ENCODE data around the gene COL8A1. TPM values are rescaled to one million over a fixed set of nuclear protein-coding genes. Genes with fewer than 3 reads are reported as not detected.

Gene COL8A1
- total RNA-seq, 2 donors from 2014 or later, result 0.42 to 1.9 TPM

- no peaks in the 10 kb centered on the region for H3K4me1 ChIP-seq
- no peaks in the 10 kb centered on the region for H3K9me3 ChIP-seq
- H3K9ac ChIP-seq (ENCODE audit: low read depth in 2 of 2, low read length in 2 of 2), result no peak overlapping the region
- DNase-seq, result no peak
- no peak overlapping the region for H3K27ac ChIP-seq
- no peaks in the 10 kb centered on the region for H3K36me3 ChIP-seq
- no peak overlapping the region for H3K4me3 ChIP-seq
- no peak for TF ChIP-seq CTCF (IDR thresholded peaks at IDR 0.05)
- intact Hi-C loops (cut with DNase I), result no loop called here
- no peaks in the 10 kb centered on the region for H3K27me3 ChIP-seq
Observed at GRCh38 chr3:99669879-99670555, 31.6 kb downstream of the COL8A1 start.

GRCh38 chr3:99670556-99670950, 32.2 kb downstream of the COL8A1 start:
- TF ChIP-seq CTCF (IDR thresholded peaks at IDR 0.05), result no peak
- Histone ChIP-seq H3K27ac (no peak overlapping the region), H3K4me3 (no peak overlapping the region), H3K9me3 (no peaks in the 10 kb centered on the region), H3K9ac (ENCODE audit: low read depth in 2 of 2, low read length in 2 of 2) (no peak overlapping the region), H3K27me3 (no peaks in the 10 kb centered on the region), H3K36me3 (no peaks in the 10 kb centered on the region), H3K4me1 (no peaks in the 10 kb centered on the region)
- intact Hi-C loops (cut with DNase I), result no loop called here
- no peak for DNase-seq

DNA sequence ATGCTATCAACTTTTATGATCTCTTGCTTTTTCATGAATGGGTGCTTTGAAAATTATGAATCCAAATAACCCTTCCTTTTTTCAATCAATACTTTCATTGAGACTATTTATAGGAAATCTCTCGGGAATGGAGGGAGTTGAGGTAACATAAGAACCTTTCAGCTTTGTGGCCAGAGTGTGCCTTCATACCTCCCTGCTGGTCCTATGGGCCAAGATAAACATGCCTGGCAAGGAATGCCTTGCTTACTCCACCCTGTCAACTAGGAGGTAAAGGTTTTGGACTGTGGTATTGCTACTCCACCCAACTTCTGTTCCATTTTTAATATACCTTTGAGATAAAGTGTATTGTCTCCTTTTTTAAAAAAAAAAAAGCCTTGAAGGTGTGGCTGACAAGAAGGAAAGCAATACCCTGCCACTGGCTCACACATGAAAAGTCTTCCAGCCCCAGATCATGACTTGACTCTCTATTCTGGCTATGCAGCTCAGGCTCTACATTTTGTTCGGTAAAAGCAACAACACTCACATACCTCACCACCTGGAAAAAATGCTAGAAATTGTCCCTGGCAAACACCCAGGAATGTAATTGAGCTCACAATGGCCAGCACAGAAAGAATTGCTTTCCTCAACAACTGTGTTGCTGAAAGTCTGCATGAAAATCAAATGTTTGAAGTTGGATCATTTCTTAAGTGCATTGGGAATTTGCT, 35.8 kb downstream of the COL8A1 start:
- intact Hi-C loops (cut with DNase I), result no loop called here

GRCh38 chr3:99678023-99678422, 39.6 kb downstream of the COL8A1 start:
- H3K4me1 ChIP-seq, result no peaks in the 10 kb centered on the region
- H3K4me3 ChIP-seq, result no peak overlapping the region
- H3K27me3 ChIP-seq, result no peaks in the 10 kb centered on the region
- no peak overlapping the region for H3K9ac ChIP-seq (ENCODE audit: low read depth in 2 of 2, low read length in 2 of 2)
- intact Hi-C loops (cut with DNase I), result no loop called here
- no peaks in the 10 kb centered on the region for H3K36me3 ChIP-seq
- TF ChIP-seq CTCF (IDR thresholded peaks at IDR 0.05), result no peak
- no peak overlapping the region for H3K27ac ChIP-seq
- H3K9me3 ChIP-seq, result no peaks in the 10 kb centered on the region
- DNase-seq, result no peak

More for the DNA sequence above, 35.8 kb downstream of the COL8A1 start:
- Histone ChIP-seq H3K27me3 (no peaks in the 10 kb centered on the region), H3K36me3 (no peaks in the 10 kb centered on the region), H3K4me3 (no peak overlapping the region), H3K27ac (no peak overlapping the region), H3K9ac (ENCODE audit: low read depth in 2 of 2, low read length in 2 of 2) (no peak overlapping the region), H3K4me1 (no peaks in the 10 kb centered on the region), H3K9me3 (no peaks in the 10 kb centered on the region)
- TF ChIP-seq CTCF (IDR thresholded peaks at IDR 0.05), result no peak
- DNase-seq, result no peak

GRCh38 chr3:99678896-99679295, 40.5 kb downstream of the COL8A1 start:
- no peak for DNase-seq
- Histone ChIP-seq H3K27me3 (no peaks in the 10 kb centered on the region), H3K4me3 (no peak overlapping the region), H3K4me1 (no peaks in the 10 kb centered on the region), H3K9ac (ENCODE audit: low read depth in 2 of 2, low read length in 2 of 2) (no peak overlapping the region), H3K27ac (no peak overlapping the region), H3K9me3 (no peaks in the 10 kb centered on the region), H3K36me3 (no peaks in the 10 kb centered on the region)
- TF ChIP-seq CTCF (IDR thresholded peaks at IDR 0.05), result no peak
- intact Hi-C loops (cut with DNase I), result no loop called here
